ENCODE results near the gene COL27A1. TPM values are rescaled to one million over a fixed set of nuclear protein-coding genes. Genes with fewer than 3 reads are reported as not detected.

Gene COL27A1
- total and polyA plus RNA-seq, 5 donors, result 2.6 to 10.3 (median 8.4) TPM

GRCh38 chr9:114300153-114300845 lies 145.0 kb downstream of the COL27A1 start:
- Histone ChIP-seq H3K4me3 (ENCODE audit: low read length) (no peak overlapping the region), H3K27ac (ENCODE audit: low read length) (no peak overlapping the region), H3K27me3 (ENCODE audit: control insufficient read depth, insufficient read depth) (no peaks in the 10 kb centered on the region), H3K4me1 (ENCODE audit: control insufficient read depth, insufficient read depth, low read length) (no peaks in the 10 kb centered on the region), H3K9me3 (ENCODE audit: control insufficient read depth, low read length) (no peaks in the 10 kb centered on the region)
- intact Hi-C loops (cut with DNase I), result no loop called here
- WGBS, result 96% methylated on average over 4 of the region's 4 CpGs
- peak in 1 of 3 donors; percentile 2 for DNase-seq
- no peak for ATAC-seq

- peak in 1 of 3 donors; percentile 4 for DNase-seq
- intact Hi-C loops (cut with DNase I), result no loop called here
Measured at GRCh38 chr9:114300846-114301797, 145.8 kb downstream of the COL27A1 start.

GRCh38 chr9:114301798-114302565 lies 146.6 kb downstream of the COL27A1 start:
- intact Hi-C loops (cut with DNase I), result no loop called here
- no peak overlapping the region for H3K27ac ChIP-seq (ENCODE audit: low read length)
- ATAC-seq, result no peak
- H3K4me3 ChIP-seq (ENCODE audit: low read length), result no peak overlapping the region
- 84% methylated on average over 15 of the region's 15 CpGs for WGBS
- H3K27me3 ChIP-seq (ENCODE audit: control insufficient read depth, insufficient read depth), result no peaks in the 10 kb centered on the region
- no peaks in the 10 kb centered on the region for H3K9me3 ChIP-seq (ENCODE audit: control insufficient read depth, low read length)
- H3K4me1 ChIP-seq (ENCODE audit: control insufficient read depth, insufficient read depth, low read length), result peaks cover 2% of the 10 kb centered on the region
- DNase-seq, result no peak

More at GRCh38 chr9:114300846-114301797, 145.8 kb downstream of the COL27A1 start:
- no peak for ATAC-seq
- Histone ChIP-seq H3K4me1 (ENCODE audit: control insufficient read depth, insufficient read depth, low read length) (peaks cover 2% of the 10 kb centered on the region), H3K27me3 (ENCODE audit: control insufficient read depth, insufficient read depth) (no peaks in the 10 kb centered on the region), H3K27ac (ENCODE audit: low read length) (no peak overlapping the region), H3K9me3 (ENCODE audit: control insufficient read depth, low read length) (no peaks in the 10 kb centered on the region), H3K4me3 (ENCODE audit: low read length) (no peak overlapping the region)
- 92% methylated on average over 31 of the region's 31 CpGs for WGBS

- WGBS, result 61% methylated on average over 6 of the region's 6 CpGs
- Histone ChIP-seq H3K4me3 (ENCODE audit: low read length) (no peak overlapping the region), H3K4me1 (ENCODE audit: control insufficient read depth, insufficient read depth, low read length) (peaks cover 2% of the 10 kb centered on the region), H3K9me3 (ENCODE audit: control insufficient read depth, low read length) (no peaks in the 10 kb centered on the region), H3K27ac (ENCODE audit: low read length) (no peak overlapping the region), H3K27me3 (ENCODE audit: control insufficient read depth, insufficient read depth) (no peaks in the 10 kb centered on the region)
- DNase-seq (no peak), ATAC-seq (no peak)
- intact Hi-C loops (cut with DNase I), result no loop called here
Measured at GRCh38 chr9:114302727-114303126, 147.4 kb downstream of the COL27A1 start.

- H3K27me3 ChIP-seq (ENCODE audit: control insufficient read depth, insufficient read depth), result no peaks in the 10 kb centered on the region
- 82% methylated on average over 5 of the region's 5 CpGs for WGBS
- H3K27ac ChIP-seq (ENCODE audit: low read length), result no peak overlapping the region
- ATAC-seq (no peak), DNase-seq (peak in 1 of 3 donors; percentile 2)
- peaks cover 2% of the 10 kb centered on the region for H3K4me1 ChIP-seq (ENCODE audit: control insufficient read depth, insufficient read depth, low read length)
- intact Hi-C loops (cut with DNase I), result no loop called here
- no peak overlapping the region for H3K4me3 ChIP-seq (ENCODE audit: low read length)
- H3K9me3 ChIP-seq (ENCODE audit: control insufficient read depth, low read length), result no peaks in the 10 kb centered on the region
Measured at GRCh38 chr9:114303571-114303970, 148.2 kb downstream of the COL27A1 start.

GRCh38 chr9:114303977-114304376 lies 148.6 kb downstream of the COL27A1 start:
- Histone ChIP-seq H3K9me3 (ENCODE audit: control insufficient read depth, low read length) (no peaks in the 10 kb centered on the region), H3K27ac (ENCODE audit: low read length) (no peak overlapping the region), H3K4me1 (ENCODE audit: control insufficient read depth, insufficient read depth, low read length) (peaks cover 2% of the 10 kb centered on the region), H3K27me3 (ENCODE audit: control insufficient read depth, insufficient read depth) (no peaks in the 10 kb centered on the region), H3K4me3 (ENCODE audit: low read length) (no peak overlapping the region)
- DNase-seq, result no peak
- WGBS, result 92% methylated on average over 4 of the region's 4 CpGs
- intact Hi-C loops (cut with DNase I), result no loop called here
- ATAC-seq, result no peak

- H3K4me3 ChIP-seq (ENCODE audit: low read length), result no peak overlapping the region
- no peak overlapping the region for H3K27ac ChIP-seq (ENCODE audit: low read length)
- intact Hi-C loops (cut with DNase I), result no loop called here
Measured at GRCh38 chr9:114304416-114305188, 149.3 kb downstream of the COL27A1 start.

GRCh38 chr9:114307899-114308267 lies 152.5 kb downstream of the COL27A1 start:
- Histone ChIP-seq H3K27me3 (ENCODE audit: control insufficient read depth, insufficient read depth) (no peaks in the 10 kb centered on the region), H3K27ac (ENCODE audit: low read length) (no peak overlapping the region), H3K4me1 (ENCODE audit: control insufficient read depth, insufficient read depth, low read length) (peaks cover 2% of the 10 kb centered on the region), H3K4me3 (ENCODE audit: low read length) (no peak overlapping the region), H3K9me3 (ENCODE audit: control insufficient read depth, low read length) (no peaks in the 10 kb centered on the region)
- ATAC-seq (no peak), DNase-seq (no peak)
- WGBS, result 91% methylated on average over 6 of the region's 6 CpGs
- intact Hi-C loops (cut with DNase I), result no loop called here

More at GRCh38 chr9:114304416-114305188, 149.3 kb downstream of the COL27A1 start:
- no peaks in the 10 kb centered on the region for H3K9me3 ChIP-seq (ENCODE audit: control insufficient read depth, low read length)
- H3K27me3 ChIP-seq (ENCODE audit: control insufficient read depth, insufficient read depth), result no peaks in the 10 kb centered on the region
- H3K4me1 ChIP-seq (ENCODE audit: control insufficient read depth, insufficient read depth, low read length), result peaks cover 2% of the 10 kb centered on the region
- no peak for ATAC-seq
- WGBS, result 92% methylated on average over 10 of the region's 10 CpGs
- DNase-seq, result peak in 1 of 3 donors; percentile 11

- Histone ChIP-seq H3K4me3 (ENCODE audit: low read length) (no peak overlapping the region), H3K27ac (ENCODE audit: low read length) (no peak overlapping the region), H3K27me3 (ENCODE audit: control insufficient read depth, insufficient read depth) (no peaks in the 10 kb centered on the region), H3K4me1 (ENCODE audit: control insufficient read depth, insufficient read depth, low read length) (peaks cover 2% of the 10 kb centered on the region), H3K9me3 (ENCODE audit: control insufficient read depth, low read length) (no peaks in the 10 kb centered on the region)
- intact Hi-C loops (cut with DNase I), result no loop called here
- no peak for ATAC-seq
- DNase-seq, result no peak
- WGBS, result 94% methylated on average over 13 of the region's 13 CpGs
Measured at GRCh38 chr9:114308361-114308950, 153.1 kb downstream of the COL27A1 start.

- DNase-seq (no peak), ATAC-seq (no peak)
- H3K4me1 ChIP-seq (ENCODE audit: control insufficient read depth, insufficient read depth, low read length), result peaks cover 2% of the 10 kb centered on the region
- 90% methylated on average over 13 of the region's 13 CpGs for WGBS
- H3K27me3 ChIP-seq (ENCODE audit: control insufficient read depth, insufficient read depth), result no peaks in the 10 kb centered on the region
- intact Hi-C loops (cut with DNase I), result no loop called here
- H3K4me3 ChIP-seq (ENCODE audit: low read length), result no peak overlapping the region
- no peak overlapping the region for H3K27ac ChIP-seq (ENCODE audit: low read length)
- no peaks in the 10 kb centered on the region for H3K9me3 ChIP-seq (ENCODE audit: control insufficient read depth, low read length)
Measured at GRCh38 chr9:114309096-114309495, 153.8 kb downstream of the COL27A1 start.
